GM19025 (cell line): ENCODE results near the gene OR4C15.
A peak's percentile ranks its signal among the peaks of the same experiment; 100 is the strongest.

Experiments used
- ATAC-seq: cut with Tn5 transposase; IDR thresholded peaks from one replicate; pipeline ENCODE4 v1.9.1; 2021; ENCODE audit warnings: mild to moderate bottlenecking, low read depth, moderate library complexity; ENCODE audit not compliant: unreplicated experiment

Gene OR4C15

DNA sequence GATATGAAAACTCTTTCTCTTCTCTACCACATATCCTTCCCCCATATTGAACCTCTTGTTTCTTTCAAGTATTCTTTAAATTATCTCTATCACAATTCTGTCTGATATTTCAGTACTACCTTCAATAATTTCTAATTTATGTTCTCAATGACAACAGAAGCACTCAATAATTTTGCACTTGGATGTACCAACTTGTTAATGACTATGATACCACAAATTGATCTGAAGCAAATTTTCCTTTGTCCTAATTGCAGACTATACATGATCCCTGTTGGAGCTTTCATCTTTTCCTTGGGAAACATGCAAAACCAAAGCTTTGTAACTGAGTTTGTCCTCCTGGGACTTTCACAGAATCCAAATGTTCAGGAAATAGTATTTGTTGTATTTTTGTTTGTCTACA is at the start of gene OR4C15:
Gene OR4C15, plus strand, starts transcription at position 301 of the 400 bp plus-strand sequence. Its CDS starts 0 bp downstream, at position 301.
- no peak for ATAC-seq

DNA sequence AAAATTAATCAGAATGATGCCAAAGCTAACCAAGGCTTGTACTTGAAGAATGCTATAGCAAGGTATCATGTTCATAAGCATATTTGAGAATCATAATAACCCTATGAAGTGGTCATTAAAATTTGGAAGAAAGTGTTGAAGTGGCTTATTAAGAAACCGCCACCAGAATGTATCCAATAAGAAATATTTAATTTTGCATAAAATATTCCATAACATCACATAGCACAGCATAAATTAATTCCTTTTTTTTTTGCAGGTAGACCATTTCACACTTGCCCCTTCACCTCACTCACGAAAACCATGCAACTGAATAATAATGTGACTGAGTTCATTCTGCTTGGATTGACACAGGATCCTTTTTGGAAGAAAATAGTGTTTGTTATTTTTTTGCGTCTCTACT is 17.6 kb downstream of the OR4C15 start, which contains the start of gene OR4C16:
Gene OR4C16, plus strand, starts transcription at position 301 of the 400 bp plus-strand sequence. Its CDS starts 0 bp downstream, at position 301.
- ATAC-seq: no peak

DNA sequence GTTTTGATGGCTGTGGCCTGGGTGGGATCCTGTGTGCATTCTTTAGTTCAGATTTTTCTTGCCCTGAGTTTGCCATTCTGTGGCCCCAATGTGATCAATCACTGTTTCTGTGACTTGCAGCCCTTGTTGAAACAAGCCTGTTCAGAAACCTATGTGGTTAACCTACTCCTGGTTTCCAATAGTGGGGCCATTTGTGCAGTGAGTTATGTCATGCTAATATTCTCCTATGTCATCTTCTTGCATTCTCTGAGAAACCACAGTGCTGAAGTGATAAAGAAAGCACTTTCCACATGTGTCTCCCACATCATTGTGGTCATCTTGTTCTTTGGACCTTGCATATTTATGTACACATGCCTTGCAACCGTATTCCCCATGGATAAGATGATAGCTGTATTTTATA is 18.3 kb downstream of the OR4C15 start:
- peak; percentile 99 for ATAC-seq
